ENCODE measurements around the gene IL20RB.

- TF ChIP-seq CTCF (IDR thresholded peaks at IDR 0.05) (no peak), POLR2A (IDR thresholded peaks at IDR 0.05) (no peak)
Observed at GRCh38 chr3:136908297-136908696, 49.5 kb upstream of the IL20RB start.

Data from lower leg skin (tissue), 3 donors.